Inflammatory macrophage (primary cell): ENCODE results near the gene TXNL4B.

Experiments
- DNase-seq, 2 donors: peaks; one replicate each; pipeline ENCODE4 v3.0.0-alpha.2; 2020 to 2022
- total RNA-seq, 18 experiments: gene quantifications; one replicate each; lab custom pipeline; 2026; ENCODE audit warnings: mixed read lengths in 6 of 18, inconsistent platforms in 2 of 18; lab: John Stamatoyannopoulos, UW

Gene TXNL4B
- total RNA-seq = 6.9 to 14.6 (median 10.8) reads per million in 18 experiments

DNA sequence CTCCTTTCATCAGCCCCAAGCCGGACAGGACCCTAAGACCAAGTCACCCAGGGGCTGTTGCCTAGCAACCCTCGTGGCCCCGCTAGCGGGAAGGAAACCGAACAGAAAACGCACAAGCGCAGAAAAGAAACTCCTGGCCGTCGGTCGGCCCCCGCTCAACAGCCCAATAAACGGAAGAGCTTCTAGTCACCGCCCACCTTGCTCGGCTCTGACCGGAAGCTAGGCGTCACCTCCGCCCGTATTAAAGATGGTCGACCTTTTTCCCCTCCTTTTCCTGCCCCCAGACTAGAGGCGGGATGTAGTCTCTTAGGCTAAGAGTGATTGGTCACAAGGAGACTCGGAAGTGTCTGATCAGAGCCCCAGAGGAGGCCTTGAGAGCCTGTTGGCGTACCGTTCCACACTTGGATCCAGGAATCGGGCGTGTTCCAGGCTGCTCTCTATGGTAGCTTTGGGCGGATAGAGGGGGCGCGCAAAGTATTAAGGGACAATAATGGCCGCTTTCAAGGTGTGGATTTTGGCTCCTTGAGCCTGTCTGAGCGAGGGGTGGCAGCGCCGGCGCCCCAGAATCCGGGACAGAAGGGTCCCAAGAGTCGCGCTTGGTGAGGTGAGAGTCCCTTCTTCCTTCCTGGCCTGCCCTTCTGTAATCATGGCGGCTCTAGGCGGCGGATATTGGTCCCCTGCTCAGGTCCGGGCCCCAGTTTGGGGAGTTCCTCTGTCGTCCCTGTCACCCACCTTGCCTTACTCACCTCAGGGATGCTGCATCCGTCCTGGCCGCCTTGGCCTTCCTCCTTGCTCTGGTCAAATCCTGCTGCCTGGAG, at the start of gene TXNL4B, which contains the start of gene DHX38:
Gene TXNL4B (minus strand): TSS at position 173 of the 818 bp plus-strand sequence. CDS start 2,871 bp downstream, outside the sequence.
Gene DHX38 (plus strand): TSS at position 400 of the 818 bp plus-strand sequence. CDS start 2,311 bp downstream, outside the sequence.
- peak; percentile 99 for DNase-seq

GRCh38 chr16:72142476-72142875, 49.1 kb upstream of the TXNL4B start:
- peak; percentile 16 to 46 for DNase-seq

- no peak for DNase-seq
Measured at GRCh38 chr16:72139908-72140307, 46.5 kb upstream of the TXNL4B start.

DNA sequence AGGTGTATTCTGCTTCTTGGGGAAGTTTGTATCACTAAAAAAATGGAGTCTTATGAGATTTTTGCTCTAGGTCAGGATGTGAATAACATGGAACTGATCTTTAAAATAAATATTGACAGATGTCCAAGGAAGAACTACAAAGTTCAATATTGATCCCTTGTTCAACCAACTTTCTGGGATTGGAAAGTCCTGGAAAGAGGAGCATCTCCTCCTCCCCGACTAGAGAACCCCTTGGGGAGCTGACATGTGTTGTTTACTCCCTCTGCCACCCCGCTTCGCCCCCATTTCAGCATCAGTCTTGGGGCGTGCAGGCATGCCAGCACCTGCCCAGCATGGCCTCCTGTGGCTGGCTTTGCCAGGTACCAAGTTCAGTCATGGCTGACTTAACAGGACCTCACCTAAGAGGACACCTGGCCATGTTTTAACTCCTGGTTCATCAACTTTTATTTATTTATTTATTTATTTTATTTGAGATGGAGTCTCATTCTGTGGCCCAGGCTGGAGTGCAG, 44.7 kb upstream of the TXNL4B start:
- DNase-seq = no peak

GRCh38 chr16:72137380-72138063, 44.1 kb upstream of the TXNL4B start:
- DNase-seq = no peak

GRCh38 chr16:72134507-72134906, 41.1 kb upstream of the TXNL4B start:
- DNase-seq = no peak

DNA sequence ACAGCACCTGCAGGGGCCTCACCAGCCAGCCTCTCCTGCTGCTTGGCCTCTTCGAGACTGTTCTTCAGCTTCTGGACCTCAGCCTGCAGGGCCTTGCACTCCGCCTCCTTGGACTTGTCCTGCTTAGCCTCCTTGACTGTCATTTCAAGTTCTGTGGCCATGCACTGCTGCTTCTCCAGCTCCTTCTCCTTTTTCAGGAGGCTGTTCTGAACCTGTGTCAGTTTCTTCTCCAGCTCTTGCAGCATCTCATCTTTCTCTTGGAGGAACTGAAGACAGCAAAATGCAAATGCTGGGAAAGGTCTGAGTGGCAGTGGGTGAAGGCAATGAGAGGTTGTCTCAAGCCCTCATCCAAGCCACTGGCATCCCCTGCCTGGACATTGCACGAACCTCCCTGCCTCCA, 39.3 kb upstream of the TXNL4B start:
- DNase-seq = peak; percentile 58 to 59

- peak; percentile 94 to 98 for DNase-seq
Measured at GRCh38 chr16:72131036-72131435, 37.6 kb upstream of the TXNL4B start.

DNA sequence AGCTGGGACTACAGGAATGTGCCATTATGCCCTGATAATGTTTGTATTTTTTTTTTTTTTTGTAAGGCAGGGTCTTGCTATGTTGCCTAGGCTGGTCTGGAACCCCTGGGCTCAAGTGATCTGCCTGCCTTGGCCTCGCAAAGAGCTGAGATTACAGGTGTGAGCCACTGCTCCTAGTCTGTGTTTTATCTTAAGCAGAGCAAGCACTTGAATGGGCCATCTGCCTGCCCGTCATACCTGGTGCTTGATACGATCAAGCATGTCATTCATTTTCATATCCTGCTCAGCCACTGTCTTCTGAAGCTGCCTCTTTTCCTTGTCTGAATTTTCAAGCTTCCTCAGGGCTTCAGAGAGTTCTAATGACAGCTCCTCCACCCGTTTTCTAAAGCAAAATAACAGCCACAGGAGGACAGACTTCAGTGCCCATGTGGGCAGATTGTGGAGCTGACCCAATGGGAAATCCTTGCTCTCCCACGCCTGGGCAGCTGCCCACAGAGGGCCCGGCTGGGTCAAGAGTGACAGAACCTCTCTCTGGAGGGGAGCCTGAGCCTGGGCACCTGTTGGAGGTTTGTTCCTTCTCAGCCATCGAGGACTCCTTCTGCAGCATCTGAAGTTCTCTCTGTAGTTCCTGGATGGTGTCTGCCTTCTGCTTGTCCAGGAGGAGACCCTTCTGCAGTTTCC, 36.7 kb upstream of the TXNL4B start:
- DNase-seq = peak; percentile 51 to 76

GRCh38 chr16:72128701-72129100, 35.3 kb upstream of the TXNL4B start:
- no peak for DNase-seq

- DNase-seq = peak; percentile 65 to 73
Measured at GRCh38 chr16:72126429-72126765, 33.0 kb upstream of the TXNL4B start.

- DNase-seq = peak; percentile 60 to 79
Measured at GRCh38 chr16:72125635-72126428, 32.4 kb upstream of the TXNL4B start.

- peak; percentile 75 to 86 for DNase-seq
Measured at GRCh38 chr16:72124761-72125634, 31.6 kb upstream of the TXNL4B start.

DNA sequence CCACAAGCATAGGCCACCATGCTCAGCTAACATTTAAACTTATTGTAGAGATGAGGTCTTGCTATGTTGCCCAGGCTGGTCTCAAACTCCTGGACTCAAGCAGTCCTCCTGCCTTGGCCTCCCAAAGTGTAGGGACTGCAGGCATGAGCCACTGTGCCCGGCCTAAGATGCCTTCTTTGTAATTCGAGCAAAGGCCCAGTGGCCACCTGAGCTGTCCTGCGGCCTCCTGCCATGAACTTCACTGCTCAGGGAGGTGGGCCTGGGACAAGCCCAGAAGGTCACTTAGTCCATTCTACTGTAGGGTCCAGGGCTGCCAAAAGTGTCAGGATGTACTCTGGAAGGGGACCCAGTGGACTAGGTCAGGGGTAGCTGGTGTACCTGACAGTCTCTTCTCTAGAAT, 30.7 kb upstream of the TXNL4B start:
- no peak for DNase-seq

DNA sequence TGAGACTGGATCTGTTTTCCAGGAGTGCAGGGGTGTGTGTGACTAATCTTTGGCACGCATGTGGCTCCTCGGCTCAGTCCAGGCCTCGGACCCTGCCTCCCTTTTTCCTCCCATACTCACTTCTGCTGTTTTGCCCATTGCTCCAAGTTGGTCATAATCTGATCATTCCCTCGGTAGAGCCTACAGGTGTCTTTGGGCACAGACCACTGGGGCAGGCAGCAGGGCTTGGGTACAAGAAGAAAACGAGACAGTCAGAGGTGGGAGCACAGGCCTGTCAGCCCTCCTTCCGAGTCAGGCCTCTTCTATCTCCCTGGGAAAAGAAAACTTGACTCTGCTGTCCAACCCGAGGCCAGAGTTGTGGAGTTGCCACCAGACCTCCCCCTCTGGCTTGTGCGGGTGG, 30.0 kb upstream of the TXNL4B start:
- DNase-seq = no peak

- no peak for DNase-seq
Measured at GRCh38 chr16:72122916-72123315, 29.5 kb upstream of the TXNL4B start.

GRCh38 chr16:72122308-72122707, 28.9 kb upstream of the TXNL4B start:
- DNase-seq = no peak

DNA sequence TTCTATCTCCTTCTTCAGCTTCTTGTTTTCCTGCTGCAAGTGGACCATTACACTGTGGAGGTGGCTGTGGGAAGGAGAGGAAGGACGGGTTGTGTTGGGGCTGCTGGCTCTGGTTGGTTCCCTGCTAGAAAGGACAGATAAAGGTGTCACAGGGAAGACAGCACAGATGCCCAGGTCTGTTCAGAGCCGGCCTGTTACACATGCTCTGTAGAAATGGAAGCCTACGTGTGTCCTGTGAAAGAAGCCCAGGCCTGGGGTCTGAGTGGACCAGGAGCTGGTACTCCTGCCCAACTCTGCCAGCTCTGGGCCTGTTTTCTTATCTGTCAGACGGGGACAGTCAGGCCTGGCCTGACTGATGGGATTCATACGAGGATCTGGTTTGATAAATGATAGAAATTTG, 26.6 kb upstream of the TXNL4B start:
- no peak for DNase-seq

DNA sequence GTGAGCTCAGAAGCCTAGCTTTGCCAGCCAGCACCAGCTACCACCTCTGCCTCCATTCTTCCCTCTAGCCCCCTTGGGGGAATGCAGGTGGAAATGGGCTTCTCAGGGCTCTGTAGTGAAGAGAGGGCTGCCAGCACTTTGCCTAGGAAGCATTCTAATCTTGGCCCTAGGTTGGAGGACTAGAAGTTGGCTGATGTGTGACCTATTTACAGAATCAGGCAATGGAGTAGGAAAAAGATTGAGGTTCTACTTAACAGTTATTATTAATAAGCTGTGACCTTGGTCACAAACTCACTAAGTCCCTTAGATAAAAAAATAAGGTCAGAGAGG, 20.2 kb upstream of the TXNL4B start:
- no peak for DNase-seq

GRCh38 chr16:72112906-72113615, 19.6 kb upstream of the TXNL4B start:
- no peak for DNase-seq

DNA sequence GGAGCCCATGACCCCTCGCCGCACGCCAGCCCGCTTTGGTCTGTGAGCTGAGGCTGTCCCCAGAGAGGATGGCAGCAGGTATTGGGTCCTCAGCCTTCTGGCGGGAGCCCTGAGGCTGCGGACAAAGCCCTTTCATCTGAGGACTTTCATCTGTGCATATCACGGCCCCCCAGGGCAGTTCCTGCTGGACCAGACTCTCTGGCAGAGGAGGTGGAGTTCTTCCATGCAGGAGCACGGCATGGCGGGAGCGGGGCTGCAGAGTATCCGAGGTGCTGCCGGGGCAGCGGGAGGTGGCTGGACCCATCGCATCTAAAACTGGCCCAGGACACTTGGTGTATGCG, 19.0 kb upstream of the TXNL4B start:
- DNase-seq = no peak
